HEK293 (cell line): Measurements from ENCODE around the gene KCNJ11.

Source experiments
- CTCF ChIA-PET: fragments of 350-600 bp; formaldehyde crosslinking; extraction: SDS; loops from one replicate; lab custom pipeline; 2021; ENCODE audit warnings: antibody characterized with exemption; lab: Yijun Ruan, JAX
- POLR2A ChIA-PET: fragments of 300-600 bp; formaldehyde crosslinking; extraction: SDS; loops from one replicate; lab custom pipeline; 2020; ENCODE audit warnings: antibody characterized with exemption, inconsistent platforms; lab: Yijun Ruan, JAX
- H3K27ac ChIP-seq: fragments of 200-500 bp; sonication (Bioruptor generic); 2 replicates; pipeline ENCODE4 v1.5.1; 2014; ENCODE audit warnings: low read depth, low read length, control low read depth, inconsistent platforms; ENCODE audit errors: extremely low read depth
- H3K36me3 ChIP-seq, 2 experiments: fragments of 200-500 bp in 1 of 2; sonication (Bioruptor generic) in 1 of 2; 1 replicate in 1 of 2; 2 replicates in 1 of 2; pipeline ENCODE4 v1.5.1; 2014 to 2017; ENCODE audit warnings: inconsistent platforms in 2 of 2, low read length in 2 of 2; ENCODE audit not compliant: control insufficient read depth in 2 of 2, insufficient read depth in 1 of 2
- H3K4me1 ChIP-seq: fragments of 200-500 bp; sonication (Bioruptor generic); 2 replicates; pipeline ENCODE4 v1.5.1; 2014; ENCODE audit warnings: mild to moderate bottlenecking, low read length, inconsistent platforms; ENCODE audit not compliant: control insufficient read depth, insufficient read depth
- H3K4me3 ChIP-seq: 2 replicates; pipeline ENCODE4 v1.5.1; 2011; ENCODE audit warnings: low read depth, mild to moderate bottlenecking, control low read depth, low read length, moderate library complexity
- H3K9me3 ChIP-seq: fragments of 200-500 bp; sonication (Bioruptor generic); 2 replicates; pipeline ENCODE4 v1.5.1; 2014; ENCODE audit warnings: low read depth, low read length, inconsistent platforms; ENCODE audit not compliant: control insufficient read depth, insufficient read depth
- CTCF ChIP-seq: fragments of 450-650 bp; formaldehyde crosslinking; IDR thresholded peaks from 2 replicates; pipeline ENCODE4 v1.5.1; 2016; ENCODE audit warnings: missing biosample characterization, missing genetic modification characterization
- GFI1B ChIP-seq: fragments of 450-650 bp; formaldehyde crosslinking; IDR thresholded peaks from 2 replicates; pipeline ENCODE4 v1.5.1; 2016; ENCODE audit warnings: missing biosample characterization, missing genetic modification characterization
- GLIS1 ChIP-seq: fragments of 450-650 bp; formaldehyde crosslinking; IDR thresholded peaks from 2 replicates; pipeline ENCODE4 v1.5.1; 2016; ENCODE audit warnings: missing biosample characterization, missing genetic modification characterization
- PATZ1 ChIP-seq: fragments of 450-650 bp; formaldehyde crosslinking; IDR thresholded peaks from 2 replicates; pipeline ENCODE4 v1.5.1; 2016; ENCODE audit warnings: missing biosample characterization, missing genetic modification characterization
- PRDM1 ChIP-seq: fragments of 450-650 bp; formaldehyde crosslinking; IDR thresholded peaks from 2 replicates; pipeline ENCODE4; 2016; ENCODE audit warnings: missing biosample characterization, missing genetic modification characterization
- REPIN1 ChIP-seq: fragments of 450-650 bp; formaldehyde crosslinking; IDR thresholded peaks from 2 replicates; pipeline ENCODE4 v1.5.1; 2017; ENCODE audit warnings: missing biosample characterization, missing genetic modification characterization, low read depth
- SETDB1 ChIP-seq: IDR thresholded peaks from one replicate; pipeline ENCODE4 v1.6.1; 2017; ENCODE audit warnings: mild to moderate bottlenecking, low read length, moderate library complexity, mixed read lengths; ENCODE audit not compliant: insufficient read length
- SP2 ChIP-seq: fragments of 450-650 bp; formaldehyde crosslinking; IDR thresholded peaks from 2 replicates; pipeline ENCODE4 v1.5.1; 2016; ENCODE audit warnings: missing biosample characterization, missing genetic modification characterization
- ZBTB11 ChIP-seq: fragments of 450-650 bp; formaldehyde crosslinking; conservative IDR thresholded peaks from 2 replicates; pipeline ENCODE4 v1.5.1; 2016; ENCODE audit warnings: low read depth, missing biosample characterization, missing genetic modification characterization
- ZBTB21 ChIP-seq: fragments of 450-650 bp; formaldehyde crosslinking; IDR thresholded peaks from 2 replicates; pipeline ENCODE4 v1.5.1; 2017; ENCODE audit warnings: missing biosample characterization, missing genetic modification characterization
- ZBTB49 ChIP-seq: fragments of 450-650 bp; formaldehyde crosslinking; IDR thresholded peaks from 2 replicates; pipeline ENCODE4 v1.5.1; 2016; ENCODE audit warnings: missing biosample characterization, missing genetic modification characterization, low read depth
- ZNF19 ChIP-seq: fragments of 450-650 bp; formaldehyde crosslinking; IDR thresholded peaks from 2 replicates; pipeline ENCODE4; 2016; ENCODE audit warnings: missing biosample characterization, missing genetic modification characterization, low read depth
- ZNF24 ChIP-seq: fragments of 450-650 bp; formaldehyde crosslinking; IDR thresholded peaks from 2 replicates; pipeline ENCODE4 v1.5.1; 2016; ENCODE audit warnings: missing biosample characterization, missing genetic modification characterization
- ZNF274 ChIP-seq, 2 experiments: fragments of 200-500 bp in 1 of 2; fragments of 450-650 bp in 1 of 2; sonication (Bioruptor generic) in 1 of 2; formaldehyde crosslinking in 1 of 2; IDR thresholded peaks; 2 replicates each; pipeline versions ENCODE4 v1.5.1 to v1.6.1; 2014 to 2016; ENCODE audit warnings: borderline replicate concordance in 1 of 2, inconsistent platforms in 1 of 2, low read length in 1 of 2, missing biosample characterization in 1 of 2, missing genetic modification characterization in 1 of 2
- ZNF366 ChIP-seq: fragments of 450-650 bp; formaldehyde crosslinking; conservative IDR thresholded peaks from 2 replicates; pipeline ENCODE4 v1.5.1; 2016; ENCODE audit warnings: missing biosample characterization, missing genetic modification characterization
- ZNF623 ChIP-seq: fragments of 450-650 bp; formaldehyde crosslinking; IDR thresholded peaks from 2 replicates; pipeline ENCODE4 v1.5.1; 2016; ENCODE audit warnings: missing biosample characterization, missing genetic modification characterization
- ZNF830 ChIP-seq: fragments of 450-650 bp; IDR thresholded peaks from 2 replicates; pipeline ENCODE4 v1.5.0; 2018; ENCODE audit warnings: missing biosample characterization, missing genetic modification characterization, low read depth, mild to moderate bottlenecking, moderate library complexity
- ZNF837 ChIP-seq: fragments of 450-650 bp; formaldehyde crosslinking; IDR thresholded peaks from 2 replicates; pipeline ENCODE4 v1.5.1; 2016; ENCODE audit warnings: missing biosample characterization, missing genetic modification characterization

Gene KCNJ11

GRCh38 chr11:17394743-17395390 lies 6.4 kb upstream of the KCNJ11 start:
- Histone ChIP-seq H3K4me1 (no peaks in the 10 kb centered on the region), H3K36me3 (no peaks in the 10 kb centered on the region), H3K4me3 (no peak overlapping the region), H3K9me3 (no peaks in the 10 kb centered on the region), H3K27ac (no peak overlapping the region)
- ChIA-PET CTCF (no interaction called here), POLR2A (no interaction called here)
- TF ChIP-seq ZNF366 (tag by site-specific recombination) (no peak), CTCF (tag by site-specific recombination) (no peak)

GRCh38 chr11:17393472-17393871 lies 5.0 kb upstream of the KCNJ11 start:
- POLR2A ChIA-PET = no interaction called here
- H3K27ac ChIP-seq = no peak overlapping the region
- no peaks in the 10 kb centered on the region for H3K4me1 ChIP-seq
- H3K4me3 ChIP-seq = no peak overlapping the region
- TF ChIP-seq GLIS1 (tag by site-specific recombination) = no peak
- no peaks in the 10 kb centered on the region for H3K9me3 ChIP-seq
- no peaks in the 10 kb centered on the region for H3K36me3 ChIP-seq
- CTCF ChIA-PET = interaction anchor here (0.7 to 0.9 kb wide), 2 partner anchors 134 to 135 kb away, joined by 3 read pairs; no protein-coding TSS in a partner anchor

- Histone ChIP-seq H3K36me3 (no peaks in the 10 kb centered on the region), H3K27ac (no peak overlapping the region), H3K9me3 (no peaks in the 10 kb centered on the region), H3K4me1 (no peaks in the 10 kb centered on the region), H3K4me3 (no peak overlapping the region)
- ChIA-PET POLR2A (no interaction called here), CTCF (interaction anchor here (0.6 to 0.9 kb wide), 2 partner anchors 10 to 330 kb away, joined by 3 to 5 read pairs; no protein-coding TSS in a partner anchor)
- no peak for TF ChIP-seq ZNF19 (tag by site-specific recombination)
- no peak for TF ChIP-seq SETDB1
- TF ChIP-seq ZNF837 = no peak
- no peak for TF ChIP-seq ZNF623 (tag by site-specific recombination)
- TF ChIP-seq ZBTB11 (tag by site-specific recombination) = no peak
- TF ChIP-seq ZBTB21 (tag by site-specific recombination) = no peak
- TF ChIP-seq ZNF830 (tag by site-specific recombination) = no peak
- TF ChIP-seq PATZ1 = no peak
- no peak for TF ChIP-seq ZNF274 (IDR thresholded peaks at IDR 0.05; ENCODE audit: low read length)
- no peak for TF ChIP-seq ZNF274 (tag by site-specific recombination; IDR thresholded peaks at IDR 0.05; ENCODE audit: borderline replicate concordance)
- no peak for TF ChIP-seq GFI1B
- no peak for TF ChIP-seq PRDM1 (tag by site-specific recombination)
- TF ChIP-seq REPIN1 = no peak
- no peak for TF ChIP-seq ZBTB49 (tag by site-specific recombination)
- no peak for TF ChIP-seq ZNF24
- no peak for TF ChIP-seq CTCF (tag by site-specific recombination)
- no peak for TF ChIP-seq SP2 (tag by site-specific recombination)
These were observed 4.4 kb upstream of the KCNJ11 start for GRCh38 chr11:17392872-17393271.
